Measurements from ENCODE around the gene UBE2Q2.
A peak's percentile ranks its signal among the peaks of the same experiment; 100 is the strongest.
"Not testable (repeated sequence)": the region's sequence is repeated elsewhere in the genome, so short reads cannot be mapped to it uniquely, and the experiment has no call there.

UBE2Q2 gene

GRCh38 chr15:75864213-75865059 lies 21.2 kb downstream of the UBE2Q2 start:
- DNase-seq (ENCODE audit: low read depth in 3 of 3, low spot score in 1 of 3) = no peak

GRCh38 chr15:75866045-75866444 lies 22.8 kb downstream of the UBE2Q2 start:
- not testable (repeated sequence) for DNase-seq (ENCODE audit: low read depth in 3 of 3, low spot score in 1 of 3)

GRCh38 chr15:75866916-75867315 lies 23.7 kb downstream of the UBE2Q2 start:
- DNase-seq (ENCODE audit: low read depth in 3 of 3, low spot score in 1 of 3) = no peak

GRCh38 chr15:75867449-75867848 lies 24.2 kb downstream of the UBE2Q2 start:
- no peak for DNase-seq (ENCODE audit: low read depth in 3 of 3, low spot score in 1 of 3)

GRCh38 chr15:75868019-75868418 lies 24.8 kb downstream of the UBE2Q2 start:
- DNase-seq (ENCODE audit: low read depth in 3 of 3, low spot score in 1 of 3) = no peak

- DNase-seq (ENCODE audit: low read depth in 3 of 3, low spot score in 1 of 3) = no peak
Measured at GRCh38 chr15:75869446-75869845, 26.2 kb downstream of the UBE2Q2 start.

GRCh38 chr15:75871589-75871988 lies 28.3 kb downstream of the UBE2Q2 start:
- DNase-seq (ENCODE audit: low read depth in 3 of 3, low spot score in 1 of 3) = not testable (repeated sequence)

GRCh38 chr15:75872403-75872990 lies 29.2 kb downstream of the UBE2Q2 start:
- no peak for DNase-seq (ENCODE audit: low read depth in 3 of 3, low spot score in 1 of 3)

- no peak for DNase-seq (ENCODE audit: low read depth in 3 of 3, low spot score in 1 of 3)
Measured at GRCh38 chr15:75884041-75884440, 40.8 kb downstream of the UBE2Q2 start.

GRCh38 chr15:75887178-75887577 lies 43.9 kb downstream of the UBE2Q2 start:
- no peak for DNase-seq (ENCODE audit: low read depth in 3 of 3, low spot score in 1 of 3)

- DNase-seq (ENCODE audit: low read depth in 3 of 3, low spot score in 1 of 3) = no peak
Measured at GRCh38 chr15:75891895-75892294, 48.6 kb downstream of the UBE2Q2 start.

- no peak for DNase-seq (ENCODE audit: low read depth in 3 of 3, low spot score in 1 of 3)
Measured at GRCh38 chr15:75895731-75896130, 52.5 kb downstream of the UBE2Q2 start.

GRCh38 chr15:75900577-75900976 lies 57.3 kb downstream of the UBE2Q2 start:
- DNase-seq (ENCODE audit: low read depth in 3 of 3, low spot score in 1 of 3) = no peak

GRCh38 chr15:75902129-75902557 lies 58.9 kb downstream of the UBE2Q2 start:
- DNase-seq (ENCODE audit: low read depth in 3 of 3, low spot score in 1 of 3) = no peak

- peak; percentile 71 to 87 (median 75) for DNase-seq (ENCODE audit: low read depth in 3 of 3, low spot score in 1 of 3)
Measured at GRCh38 chr15:75903331-75904239, 60.3 kb downstream of the UBE2Q2 start, which contains the start of gene FBXO22. TSS of gene FBXO22 (plus strand) at chr15:75903878. CDS start at chr15:75903964, 86 bp downstream.

GRCh38 chr15:75905231-75905630 lies 62.0 kb downstream of the UBE2Q2 start:
- DNase-seq (ENCODE audit: low read depth in 3 of 3, low spot score in 1 of 3) = no peak

- not testable (repeated sequence) for DNase-seq (ENCODE audit: low read depth in 3 of 3, low spot score in 1 of 3)
Measured at GRCh38 chr15:75910355-75910754, 67.1 kb downstream of the UBE2Q2 start.

GRCh38 chr15:75916978-75917377 lies 73.7 kb downstream of the UBE2Q2 start:
- DNase-seq (ENCODE audit: low read depth in 3 of 3, low spot score in 1 of 3) = no peak

- no peak for DNase-seq (ENCODE audit: low read depth in 3 of 3, low spot score in 1 of 3)
Measured at GRCh38 chr15:75918135-75918534, 74.9 kb downstream of the UBE2Q2 start.

- DNase-seq (ENCODE audit: low read depth in 3 of 3, low spot score in 1 of 3) = no peak
Measured at GRCh38 chr15:75920079-75920478, 76.8 kb downstream of the UBE2Q2 start.
